H9 (cell line): ENCODE measurements around the gene DCP1B. TPM values are rescaled to one million over a fixed set of nuclear protein-coding genes. Genes with fewer than 3 reads are reported as not detected.
A peak's percentile ranks its signal among the peaks of the same experiment; 100 is the strongest.

ENCODE experiments used
- DNase-seq: peaks from one replicate; pipeline ENCODE4 v3.0.0-alpha.2; 2017
- H2AFZ ChIP-seq: one replicate; pipeline ENCODE4 v1.6.1; 2013; ENCODE audit warnings: mild to moderate bottlenecking, low read length, control low read depth, moderate library complexity
- H2AK5ac ChIP-seq: 2 replicates; pipeline ENCODE4 v1.6.1; 2013; ENCODE audit warnings: low read length, control low read depth, mixed read lengths; ENCODE audit not compliant: insufficient read length
- H2BK120ac ChIP-seq: one replicate; pipeline ENCODE4 v1.6.1; 2013; ENCODE audit warnings: low read depth, mild to moderate bottlenecking, low read length, control low read depth, inconsistent platforms; ENCODE audit not compliant: poor library complexity, severe bottlenecking
- H2BK12ac ChIP-seq: 2 replicates; pipeline ENCODE4 v1.6.1; 2013; ENCODE audit warnings: low read length, control low read depth, mixed read lengths, low read depth; ENCODE audit not compliant: insufficient read length
- H2BK15ac ChIP-seq: 2 replicates; pipeline ENCODE4 v1.6.1; 2013; ENCODE audit warnings: low read depth, low read length, control low read depth
- H2BK20ac ChIP-seq: one replicate; pipeline ENCODE4 v1.6.1; 2013; ENCODE audit warnings: low read depth, mild to moderate bottlenecking, low read length, control low read depth, inconsistent platforms; ENCODE audit not compliant: poor library complexity, severe bottlenecking
- H2BK5ac ChIP-seq: 2 replicates; pipeline ENCODE4 v1.6.1; 2013; ENCODE audit warnings: low read length, control low read depth, mixed read lengths; ENCODE audit not compliant: insufficient read length
- H3K14ac ChIP-seq: 2 replicates; pipeline ENCODE4 v1.6.1; 2013; ENCODE audit warnings: low read length, control low read depth; ENCODE audit not compliant: insufficient read depth
- H3K18ac ChIP-seq: 2 replicates; pipeline ENCODE4 v1.6.1; 2013; ENCODE audit warnings: low read depth, mild to moderate bottlenecking, mixed read lengths, low read length, control low read depth; ENCODE audit not compliant: insufficient read length
- H3K23ac ChIP-seq: 2 replicates; pipeline ENCODE4 v1.6.1; 2013; ENCODE audit warnings: low read length, control low read depth, mixed read lengths, low read depth; ENCODE audit not compliant: insufficient read length
- H3K23me2 ChIP-seq: 2 replicates; pipeline ENCODE4 v1.6.1; 2013; ENCODE audit warnings: low read depth, mild to moderate bottlenecking, mixed read lengths, low read length, control low read depth; ENCODE audit not compliant: insufficient read length, poor library complexity, severe bottlenecking
- H3K27ac ChIP-seq: 2 replicates; pipeline ENCODE4 v1.5.1; 2013; ENCODE audit warnings: low read length, control low read depth, mixed read lengths, low read depth; ENCODE audit not compliant: insufficient read length
- H3K27me3 ChIP-seq: 2 replicates; pipeline ENCODE4 v1.6.1; 2013; ENCODE audit warnings: low read length, control low read depth, inconsistent platforms; ENCODE audit not compliant: insufficient read depth
- H3K4ac ChIP-seq: 2 replicates; pipeline ENCODE4 v1.6.1; 2013; ENCODE audit warnings: low read depth, mild to moderate bottlenecking, control low read depth, inconsistent platforms, low read length, moderate library complexity
- H3K4me1 ChIP-seq: 2 replicates; pipeline ENCODE4 v1.6.1; 2013; ENCODE audit warnings: low read length, control low read depth, inconsistent platforms; ENCODE audit not compliant: insufficient read depth
- H3K4me2 ChIP-seq: 2 replicates; pipeline ENCODE4 v1.6.1; 2013; ENCODE audit warnings: low read length, control low read depth, mixed read lengths; ENCODE audit not compliant: insufficient read length, insufficient read depth
- H3K56ac ChIP-seq: 2 replicates; pipeline ENCODE4 v1.6.1; 2013; ENCODE audit warnings: low read depth, mild to moderate bottlenecking, mixed read lengths, low read length, control low read depth; ENCODE audit not compliant: insufficient read length
- H3K79me1 ChIP-seq: 2 replicates; pipeline ENCODE4 v1.6.1; 2013; ENCODE audit warnings: low read depth, mild to moderate bottlenecking, moderate library complexity, low read length, control low read depth, inconsistent platforms; ENCODE audit not compliant: insufficient read depth, poor library complexity, severe bottlenecking
- H3K79me2 ChIP-seq: 2 replicates; pipeline ENCODE4 v1.6.1; 2013; ENCODE audit warnings: low read length, control low read depth, inconsistent platforms; ENCODE audit not compliant: insufficient read depth
- H3K9ac ChIP-seq: 2 replicates; pipeline ENCODE4 v1.6.1; 2013; ENCODE audit warnings: low read length, control low read depth, mixed read lengths; ENCODE audit not compliant: insufficient read length; ENCODE audit errors: extremely low read depth
- H3K9me3 ChIP-seq: one replicate; pipeline ENCODE4 v1.6.1; 2013; ENCODE audit warnings: low read depth, low read length, inconsistent platforms; ENCODE audit not compliant: control insufficient read depth
- H3T11ph ChIP-seq: one replicate; pipeline ENCODE4 v1.6.1; 2013; ENCODE audit warnings: mild to moderate bottlenecking, low read length, control low read depth, inconsistent platforms
- H4K20me1 ChIP-seq: one replicate; pipeline ENCODE4 v1.6.1; 2013; ENCODE audit not compliant: control insufficient read depth, insufficient read length, insufficient read depth
- H4K5ac ChIP-seq: 2 replicates; pipeline ENCODE4 v1.6.1; 2013; ENCODE audit warnings: low read depth, mild to moderate bottlenecking, mixed read lengths, low read length, control low read depth; ENCODE audit not compliant: insufficient read length
- H4K8ac ChIP-seq: replicated peaks from 2 replicates; pipeline ENCODE4 v1.6.1; 2013; ENCODE audit warnings: low read length, control low read depth, mixed read lengths, low read depth; ENCODE audit not compliant: insufficient read length
- H4K91ac ChIP-seq: 2 replicates; pipeline ENCODE4 v1.6.1; 2013; ENCODE audit warnings: low read depth, mild to moderate bottlenecking, moderate library complexity, mixed read lengths, low read length, control low read depth; ENCODE audit not compliant: insufficient read length
- H3K27ac Mint-ChIP-seq, 3 experiments: 2 replicates in 2 of 3; 3 replicates in 1 of 3; pipeline ENCODE4 v1.8.0; 2020 to 2021; ENCODE audit warnings: mixed read lengths in 3 of 3, mild to moderate bottlenecking in 1 of 3, moderate library complexity in 1 of 3
- H3K27me3 Mint-ChIP-seq: 2 replicates; pipeline ENCODE4 v1.8.0; 2021; ENCODE audit warnings: low read depth, mild to moderate bottlenecking, moderate library complexity, mixed read lengths
- H3K36me3 Mint-ChIP-seq, 3 experiments: 2 replicates in 2 of 3; 3 replicates in 1 of 3; pipeline ENCODE4 v1.8.0; 2020 to 2021; ENCODE audit warnings: low read depth in 3 of 3, mixed read lengths in 3 of 3; ENCODE audit not compliant: insufficient read depth in 1 of 3
- H3K4me1 Mint-ChIP-seq, 2 experiments: 2 replicates each; pipeline ENCODE4 v1.8.0; 2020; ENCODE audit warnings: mixed read lengths in 2 of 2
- H3K4me3 Mint-ChIP-seq, 2 experiments: 2 replicates in 1 of 2; 3 replicates in 1 of 2; pipeline ENCODE4 v1.8.0; 2020 to 2021; ENCODE audit warnings: mild to moderate bottlenecking in 2 of 2, mixed read lengths in 2 of 2, moderate library complexity in 1 of 2
- H3K9me3 Mint-ChIP-seq, 2 experiments: 2 replicates in 1 of 2; 3 replicates in 1 of 2; pipeline ENCODE4 v1.8.0; 2020; ENCODE audit warnings: mild to moderate bottlenecking in 2 of 2, mixed read lengths in 2 of 2, moderate library complexity in 1 of 2
- CTCF ChIP-seq: fragments of 200-600 bp; sonication (generic); conservative IDR thresholded peaks from 3 replicates; pipeline ENCODE4 v1.8.0; 2021; ENCODE audit warnings: antibody characterized with exemption, mild to moderate bottlenecking
- WGBS: extraction: QIAGEN DNeasy Blood & Tissue Kit; methylation state at CpG from one replicate; pipeline ENCODE4 v1.1.7; 2013; ENCODE audit warnings: missing lambda C conversion rate, low lambda C conversion rate, mixed read lengths; ENCODE audit not compliant: insufficient read length; ENCODE audit errors: extremely low coverage; 5-methylcytosine and 5-hydroxymethylcytosine counted together
- total RNA-seq: library from RNA; stranded (reverse); gene quantifications from 2 replicates; pipeline ENCODE4 v1.2.1, GENCODE V29; 2021

Gene DCP1B
- total RNA-seq, 1 experiment from 2014 or later = 11.2 TPM

DNA sequence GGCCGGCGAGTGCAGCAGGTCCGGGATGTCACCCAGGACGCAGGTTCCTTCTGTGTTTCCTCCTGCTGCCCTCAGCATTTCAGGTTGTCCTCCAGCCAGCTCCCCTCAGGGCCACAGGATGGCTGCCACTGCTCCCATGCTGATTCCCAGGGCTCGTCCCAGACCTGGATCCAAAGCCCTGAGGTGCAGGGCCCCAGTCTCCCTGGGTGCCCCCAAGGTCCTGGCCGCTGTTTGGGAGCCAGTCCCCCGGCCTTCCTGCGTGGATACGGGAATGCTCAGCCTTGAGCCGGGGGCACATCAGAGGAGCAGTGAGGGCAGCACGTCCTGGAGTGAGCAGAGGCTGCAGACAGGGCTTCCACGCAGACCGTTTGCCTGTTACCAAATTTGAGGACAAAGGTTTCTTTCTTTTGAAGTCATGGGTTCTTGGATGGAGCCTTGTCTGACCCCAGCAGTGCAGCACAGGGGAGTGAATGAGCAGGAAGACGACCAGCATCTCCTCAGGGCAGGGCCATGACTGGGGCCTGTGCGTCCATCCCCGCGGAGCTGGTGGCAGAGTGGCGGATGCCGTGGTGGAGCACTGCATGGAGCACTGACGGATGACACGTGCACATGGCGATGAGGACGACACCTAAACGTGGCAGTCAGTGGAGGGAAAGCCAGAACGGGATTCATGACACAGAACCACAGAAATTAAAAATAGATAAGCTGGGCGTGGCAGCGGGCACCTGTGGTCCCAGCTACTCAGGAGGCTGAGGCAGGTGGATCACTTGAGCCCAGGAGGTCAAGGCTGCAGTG, 73.3 kb downstream of the DCP1B start:
- Histone ChIP-seq H3K27ac (no peak overlapping the region), H3K79me1 (no peaks in the 10 kb centered on the region), H4K91ac (no peak overlapping the region), H2AK5ac (no peak overlapping the region), H3K23me2 (no peaks in the 10 kb centered on the region), H2BK120ac (no peak overlapping the region), H3T11ph (no peak overlapping the region), H4K20me1 (no peaks in the 10 kb centered on the region), H3K18ac (no peak overlapping the region), H3K4me1 (no peaks in the 10 kb centered on the region), H2BK12ac (no peak overlapping the region), H2AFZ (no peak overlapping the region), H2BK20ac (no peak overlapping the region), H3K27me3 (no peaks in the 10 kb centered on the region), H3K4me2 (no peak overlapping the region), H3K14ac (no peak overlapping the region; the same call in 1 of the 2 replicates), H3K23ac (no peak overlapping the region), H2BK5ac (no peak overlapping the region), H4K8ac (no peak overlapping the region), H3K79me2 (no peaks in the 10 kb centered on the region), H3K9me3 (no peaks in the 10 kb centered on the region), H3K56ac (no peak overlapping the region), H4K5ac (no peak overlapping the region), H2BK15ac (no peak overlapping the region), H3K9ac (no peak overlapping the region), H3K4ac (no peak overlapping the region)
- no peak for TF ChIP-seq CTCF
- Mint-ChIP-seq H3K27me3 (peaks cover 3% of the 10 kb centered on the region; the same call in 1 of the 2 replicates), H3K27ac (no peak overlapping the region; a peak in 1 of 7 replicates), H3K36me3 (no peaks in the 10 kb centered on the region), H3K9me3 (no peaks in the 10 kb centered on the region; a peak in 1 of 5 replicates), H3K4me1 (peaks cover 2 to 16% of the 10 kb centered on the region in 2 experiments; a peak in 2 of 4 replicates), H3K4me3 (no peak overlapping the region; a peak in 1 of 5 replicates)
- no CpG with 5 or more reads among the region's 27 CpGs for WGBS
- peak; percentile 28 for DNase-seq
